ENCODE measurements around the gene CHD3.

Gene CHD3

GRCh38 chr17:7846765-7847661 lies 41.6 kb upstream of the CHD3 start:
- Histone ChIP-seq H3K27ac (ENCODE audit: extremely low read depth, low read depth, low read length) (no peak overlapping the region), H3K4me3 (ENCODE audit: low read depth, low read length) (no peak overlapping the region), H3K4me1 (ENCODE audit: control insufficient read depth, insufficient read depth, low read length) (peaks cover 5% of the 10 kb centered on the region), H3K36me3 (ENCODE audit: control insufficient read depth in 2 of 2, insufficient read depth in 1 of 2, low read length in 2 of 2) (peaks cover 19 to 58% of the 10 kb centered on the region in 2 experiments), H3K9me3 (ENCODE audit: control insufficient read depth, insufficient read depth, low read depth, low read length) (no peaks in the 10 kb centered on the region)
- CTCF ChIA-PET = interaction anchor here (1.4 to 2.3 kb wide), 3 partner anchors 12 to 104 kb away, joined by 4 to 15 read pairs (median 5); no protein-coding TSS in a partner anchor
- POLR2A ChIA-PET = interaction anchor here (0.7 kb wide), 1 partner anchor 12 kb away, joined by 4 read pairs; no protein-coding TSS in a partner anchor
- TF ChIP-seq ZNF202 (tag by site-specific recombination; IDR thresholded peaks at IDR 0.05; ENCODE audit: borderline replicate concordance) (no peak), GLIS2 (tag by site-specific recombination; IDR thresholded peaks at IDR 0.05) (peak; percentile 13; the same call in 1 of the 2 replicates), BCL11B (tag by site-specific recombination; IDR thresholded peaks at IDR 0.05; ENCODE audit: low read depth) (0 out of 2 replicates have a peak, but pooled peaks have one; percentile 13), ZNF138 (tag by site-specific recombination; IDR thresholded peaks at IDR 0.05; ENCODE audit: borderline replicate concordance) (no peak), ZNF184 (tag by site-specific recombination; IDR thresholded peaks at IDR 0.05) (no peak)

GRCh38 chr17:7848131-7848579 lies 40.4 kb upstream of the CHD3 start:
- POLR2A ChIA-PET = interaction anchor here (0.8 kb wide), 1 partner anchor 30 kb away, joined by 10 read pairs; no protein-coding TSS in a partner anchor
- H3K27ac ChIP-seq (ENCODE audit: extremely low read depth, low read depth, low read length) = no peak overlapping the region
- TF ChIP-seq ZNF362 (tag by site-specific recombination; IDR thresholded peaks at IDR 0.05) = no peak
- no peak for TF ChIP-seq ZBTB49 (tag by site-specific recombination; IDR thresholded peaks at IDR 0.05; ENCODE audit: low read depth)
- CTCF ChIA-PET = interaction anchor here (0.5 to 1.5 kb wide), 4 partner anchors 13 to 287 kb away, joined by 3 to 5 read pairs (median 4); no protein-coding TSS in a partner anchor
- H3K36me3 ChIP-seq (ENCODE audit: control insufficient read depth in 2 of 2, insufficient read depth in 1 of 2, low read length in 2 of 2) = peaks cover 19 to 70% of the 10 kb centered on the region in 2 experiments
- no peaks in the 10 kb centered on the region for H3K9me3 ChIP-seq (ENCODE audit: control insufficient read depth, insufficient read depth, low read depth, low read length)
- H3K4me3 ChIP-seq (ENCODE audit: low read depth, low read length) = no peak overlapping the region
- H3K4me1 ChIP-seq (ENCODE audit: control insufficient read depth, insufficient read depth, low read length) = peaks cover 5% of the 10 kb centered on the region

GRCh38 chr17:7848739-7849129 lies 39.9 kb upstream of the CHD3 start:
- peaks cover 5% of the 10 kb centered on the region for H3K4me1 ChIP-seq (ENCODE audit: control insufficient read depth, insufficient read depth, low read length)
- H3K36me3 ChIP-seq (ENCODE audit: control insufficient read depth in 2 of 2, insufficient read depth in 1 of 2, low read length in 2 of 2) = peaks cover 19 to 74% of the 10 kb centered on the region in 2 experiments
- ChIA-PET CTCF (interaction anchor here (0.5 to 1.5 kb wide), 4 partner anchors 13 to 404 kb away, joined by 3 to 5 read pairs (median 4); no protein-coding TSS in a partner anchor), POLR2A (no interaction called here)
- no peak for TF ChIP-seq GLIS1 (tag by site-specific recombination; IDR thresholded peaks at IDR 0.05)
- TF ChIP-seq ZNF426 (tag by site-specific recombination; IDR thresholded peaks at IDR 0.05) = no peak
- no peak for TF ChIP-seq ZNF280D (tag by site-specific recombination; IDR thresholded peaks at IDR 0.05)
- TF ChIP-seq ZNF433 (tag by site-specific recombination; IDR thresholded peaks at IDR 0.05; ENCODE audit: low read depth) = no peak
- no peak for TF ChIP-seq ZFHX2 (tag by site-specific recombination; conservative IDR thresholded peaks at IDR 0.05)
- TF ChIP-seq ZNF639 (tag by site-specific recombination; IDR thresholded peaks at IDR 0.05) = no peak
- TF ChIP-seq ZNF133 (tag by site-specific recombination; IDR thresholded peaks at IDR 0.05) = no peak
- TF ChIP-seq ZNF830 (tag by site-specific recombination; IDR thresholded peaks at IDR 0.05; ENCODE audit: low read depth) = no peak
- no peak for TF ChIP-seq ZNF184 (tag by site-specific recombination; IDR thresholded peaks at IDR 0.05)
- no peak for TF ChIP-seq ZNF791 (tag by site-specific recombination; IDR thresholded peaks at IDR 0.05)
- no peak for TF ChIP-seq ZFP41 (tag by site-specific recombination; IDR thresholded peaks at IDR 0.05; ENCODE audit: borderline replicate concordance)
- no peak for TF ChIP-seq ZNF16 (tag by site-specific recombination; IDR thresholded peaks at IDR 0.05; ENCODE audit: low read depth)
- no peak for TF ChIP-seq RBAK (tag by site-specific recombination; IDR thresholded peaks at IDR 0.05)
- no peak for TF ChIP-seq HOXC10 (CRISPR knock-in tag; IDR thresholded peaks at IDR 0.05)
- TF ChIP-seq ZFP37 (tag by site-specific recombination; IDR thresholded peaks at IDR 0.05) = no peak
- no peak for TF ChIP-seq ZNF335 (tag by site-specific recombination; conservative IDR thresholded peaks at IDR 0.05)
- H3K9me3 ChIP-seq (ENCODE audit: control insufficient read depth, insufficient read depth, low read depth, low read length) = no peaks in the 10 kb centered on the region
- no peak overlapping the region for H3K27ac ChIP-seq (ENCODE audit: extremely low read depth, low read depth, low read length)
- H3K4me3 ChIP-seq (ENCODE audit: low read depth, low read length) = no peak overlapping the region
